OCI-LY3 (cell line): ENCODE results near the gene SDK1.

Experiments used
- H2AFZ ChIP-seq: fragments of 200-600, 300-600 bp; shearing (Covaris generic); 2 replicates; pipeline ENCODE4 v1.6.0; 2014; ENCODE audit warnings: antibody characterized with exemption, low read depth, low read length
- H3K27ac ChIP-seq: fragments of 200-600, 300-600 bp; sonication (generic); 2 replicates; pipeline ENCODE4 v1.5.1; 2014; ENCODE audit warnings: mild to moderate bottlenecking, low read length, moderate library complexity, mixed read lengths
- H3K27me3 ChIP-seq: fragments of 200-600, 300-600 bp; sonication (generic); 2 replicates; pipeline ENCODE4 v1.6.1; 2014; ENCODE audit warnings: low read depth, low read length, mixed read lengths
- H3K36me3 ChIP-seq: fragments of 200-600, 300-600 bp; sonication (generic); replicated peaks from 2 replicates; pipeline ENCODE3; 2014; ENCODE audit warnings: low read depth, low read length, mixed read lengths
- H3K4me1 ChIP-seq: fragments of 300-600, 200-600 bp; sonication (generic); 2 replicates; pipeline ENCODE4 v1.6.1; 2014; ENCODE audit warnings: low read length, mixed read lengths
- H3K4me2 ChIP-seq: fragments of 200-600, 300-600 bp; sonication (generic); 2 replicates; pipeline ENCODE4 v1.6.1; 2014; ENCODE audit warnings: low read length, mixed read lengths
- H3K4me3 ChIP-seq: fragments of 300-600, 200-600 bp; sonication (generic); 2 replicates; pipeline ENCODE4 v1.5.1; 2014; ENCODE audit warnings: antibody characterized with exemption, mild to moderate bottlenecking, low read length, moderate library complexity
- H3K79me2 ChIP-seq: fragments of 300-600, 200-600 bp; shearing (Covaris generic); 2 replicates; pipeline ENCODE4 v1.6.1; 2014; ENCODE audit warnings: mild to moderate bottlenecking, low read length, mixed read lengths
- H3K9ac ChIP-seq: fragments of 300-600, 200-600 bp; shearing (Covaris generic); 2 replicates; pipeline ENCODE4 v1.6.0; 2014; ENCODE audit warnings: mild to moderate bottlenecking, low read length, moderate library complexity
- H3K9me3 ChIP-seq: fragments of 200-600, 300-600 bp; shearing (Covaris generic); 2 replicates; pipeline ENCODE4 v1.6.1; 2014; ENCODE audit warnings: low read length, mixed read lengths; ENCODE audit not compliant: insufficient read depth
- H4K20me1 ChIP-seq: fragments of 200-600, 300-600 bp; sonication (generic); 2 replicates; pipeline ENCODE4 v1.6.1; 2016; ENCODE audit warnings: low read length, mixed read lengths; ENCODE audit not compliant: insufficient read depth
- CTCF ChIP-seq: fragments of 200-600, 300-600 bp; sonication (generic); IDR thresholded peaks from 2 replicates; pipeline ENCODE4 v1.5.1; 2014; ENCODE audit warnings: antibody characterized with exemption, low read length, low read depth
- EZH2phosphoT487 ChIP-seq: fragments of 200-600 bp; shearing (Covaris generic); IDR thresholded peaks from 2 replicates; pipeline ENCODE4 v1.6.1; 2018; ENCODE audit warnings: antibody characterized with exemption, mixed run types, low read depth

SDK1 gene

DNA sequence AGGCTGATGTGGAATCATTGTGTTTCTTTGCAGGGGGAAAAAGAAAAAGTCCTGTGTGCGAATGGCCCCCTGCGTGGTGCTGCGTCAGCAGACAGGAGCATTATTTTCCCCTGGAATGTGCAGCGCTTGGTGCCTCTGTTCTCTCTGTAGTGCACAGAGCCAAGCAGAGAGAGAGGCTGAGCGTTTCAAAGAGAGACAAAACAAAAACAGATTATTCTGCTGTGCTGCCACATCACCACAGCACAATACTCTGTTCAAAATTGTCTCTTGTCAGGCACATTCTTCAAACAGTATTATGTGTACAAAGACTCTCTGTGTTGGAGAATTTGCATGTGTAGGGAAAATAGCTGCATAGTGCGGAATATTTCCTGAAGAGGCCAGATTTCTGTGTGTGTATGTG is 609.0 kb downstream of the SDK1 start:
- Histone ChIP-seq H3K4me3 (no peak overlapping the region), H3K27me3 (no peaks in the 10 kb centered on the region), H3K27ac (no peak overlapping the region), H3K4me1 (no peaks in the 10 kb centered on the region), H3K36me3 (no peaks in the 10 kb centered on the region), H3K79me2 (no peaks in the 10 kb centered on the region), H3K9me3 (no peaks in the 10 kb centered on the region), H3K9ac (no peak overlapping the region), H3K4me2 (no peak overlapping the region), H2AFZ (no peak overlapping the region), H4K20me1 (no peaks in the 10 kb centered on the region)
- TF ChIP-seq CTCF: no peak
- TF ChIP-seq EZH2phosphoT487: no peak

GRCh38 chr7:3911685-3912084 is 610.6 kb downstream of the SDK1 start:
- no peak overlapping the region for H3K27ac ChIP-seq
- no peaks in the 10 kb centered on the region for H3K4me1 ChIP-seq
- H3K4me3 ChIP-seq: no peak overlapping the region
- H3K9ac ChIP-seq: no peak overlapping the region
- no peaks in the 10 kb centered on the region for H3K79me2 ChIP-seq
- H4K20me1 ChIP-seq: no peaks in the 10 kb centered on the region
- TF ChIP-seq CTCF (no peak), EZH2phosphoT487 (no peak)
- no peak overlapping the region for H2AFZ ChIP-seq
- no peaks in the 10 kb centered on the region for H3K36me3 ChIP-seq
- H3K27me3 ChIP-seq: no peaks in the 10 kb centered on the region
- no peak overlapping the region for H3K4me2 ChIP-seq
- no peaks in the 10 kb centered on the region for H3K9me3 ChIP-seq

- H3K79me2 ChIP-seq: no peaks in the 10 kb centered on the region
- H2AFZ ChIP-seq: no peak overlapping the region
- H3K9me3 ChIP-seq: no peaks in the 10 kb centered on the region
- no peaks in the 10 kb centered on the region for H3K36me3 ChIP-seq
- H4K20me1 ChIP-seq: no peaks in the 10 kb centered on the region
- H3K4me1 ChIP-seq: no peaks in the 10 kb centered on the region
- no peaks in the 10 kb centered on the region for H3K27me3 ChIP-seq
- no peak overlapping the region for H3K4me2 ChIP-seq
- H3K4me3 ChIP-seq: no peak overlapping the region
- TF ChIP-seq EZH2phosphoT487: no peak
- no peak overlapping the region for H3K27ac ChIP-seq
- H3K9ac ChIP-seq: no peak overlapping the region
Observed at GRCh38 chr7:3912291-3912690, 611.2 kb downstream of the SDK1 start.

GRCh38 chr7:3914051-3914775 is 613.2 kb downstream of the SDK1 start:
- Histone ChIP-seq H2AFZ (no peak overlapping the region), H3K9me3 (no peaks in the 10 kb centered on the region), H3K27me3 (no peaks in the 10 kb centered on the region), H3K9ac (no peak overlapping the region), H3K79me2 (no peaks in the 10 kb centered on the region), H3K27ac (no peak overlapping the region), H3K4me1 (no peaks in the 10 kb centered on the region), H3K4me3 (no peak overlapping the region), H3K36me3 (no peaks in the 10 kb centered on the region), H3K4me2 (no peak overlapping the region), H4K20me1 (no peaks in the 10 kb centered on the region)
- TF ChIP-seq CTCF: no peak
- TF ChIP-seq EZH2phosphoT487: no peak
